Measurements from ENCODE around the gene CTDSP2.

DNA sequence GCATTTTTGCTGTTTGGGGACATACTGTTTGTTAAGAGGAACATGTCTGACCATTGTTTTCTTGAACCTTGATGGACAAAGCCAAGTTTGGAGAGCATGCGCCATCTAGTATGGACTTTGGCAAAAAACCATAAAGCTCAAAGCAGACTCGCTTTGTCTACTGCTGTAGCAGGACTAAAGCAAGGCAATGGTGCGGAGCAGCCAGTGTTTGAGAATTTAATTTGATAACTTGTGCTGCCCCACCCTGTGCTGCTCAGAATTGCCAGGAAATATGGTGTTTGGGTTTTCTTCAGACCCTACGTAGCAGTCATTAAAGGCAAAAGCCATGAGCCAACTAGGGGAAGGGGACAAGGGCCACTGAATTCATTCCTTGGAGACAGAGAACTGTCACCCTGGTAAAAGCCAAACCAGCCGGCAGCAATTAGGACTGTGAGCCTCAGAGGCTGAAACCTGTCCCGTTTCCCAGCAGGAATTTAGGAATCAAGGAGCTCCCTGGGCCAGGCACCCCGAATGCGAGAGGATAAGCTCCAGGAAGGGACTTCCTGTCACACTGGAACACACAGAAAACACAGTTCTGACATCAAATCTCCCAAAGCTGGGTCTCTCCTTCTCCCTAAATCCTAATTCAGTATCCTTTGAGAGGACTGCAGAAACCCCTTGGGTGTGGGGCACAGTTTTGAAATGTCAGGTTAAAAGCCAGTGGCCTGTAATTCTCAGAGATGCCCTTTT is 29.1 kb downstream of the CTDSP2 start:
- TF ChIP-seq IRF3 (IDR thresholded peaks at IDR 0.05; ENCODE audit: low read depth, low read length) (no peak), CTCF (IDR thresholded peaks at IDR 0.05) (no peak), RCOR1 (IDR thresholded peaks at IDR 0.05; ENCODE audit: low read length) (no peak), POLR2AphosphoS5 (IDR thresholded peaks at IDR 0.05; ENCODE audit: low read depth, low read length) (no peak), MAX (IDR thresholded peaks at IDR 0.05; ENCODE audit: low read depth) (no peak)
